Mesenchymal stem cell (in vitro differentiated cells and primary cell): ENCODE data around the gene ADAM11.
A peak's percentile ranks its signal among the peaks of the same experiment; 100 is the strongest.

Source experiments
- DNase-seq: peaks from one replicate; pipeline ENCODE4 v3.0.0-alpha.2; 2013
- H2AFZ ChIP-seq: one replicate; pipeline ENCODE4 v1.6.1; 2013; ENCODE audit warnings: low read depth, mild to moderate bottlenecking, control low read depth, inconsistent platforms, low read length, moderate library complexity
- H2AK5ac ChIP-seq: 2 replicates; pipeline ENCODE4 v1.6.1; 2013; ENCODE audit warnings: low read length, moderate library complexity, mild to moderate bottlenecking, inconsistent platforms; ENCODE audit not compliant: severe bottlenecking
- H2BK120ac ChIP-seq: one replicate; pipeline ENCODE4 v1.6.1; 2013; ENCODE audit warnings: low read depth, mild to moderate bottlenecking, inconsistent platforms, low read length, moderate library complexity
- H2BK12ac ChIP-seq, 2 experiments: one replicate each; pipeline ENCODE4 v1.6.1; 2013; ENCODE audit warnings: inconsistent platforms in 2 of 2, low read length in 2 of 2, mild to moderate bottlenecking in 2 of 2, moderate library complexity in 2 of 2, control low read depth in 1 of 2
- H2BK15ac ChIP-seq: one replicate; pipeline ENCODE4 v1.6.1; 2013; ENCODE audit warnings: mild to moderate bottlenecking, low read depth, inconsistent platforms; ENCODE audit not compliant: poor library complexity, severe bottlenecking
- H2BK5ac ChIP-seq: 2 replicates; pipeline ENCODE4 v1.6.1; 2013; ENCODE audit warnings: low read depth, mild to moderate bottlenecking, low read length, control low read depth, inconsistent platforms; ENCODE audit not compliant: poor library complexity, severe bottlenecking
- H3K14ac ChIP-seq, 2 experiments: one replicate each; pipeline ENCODE4 v1.6.1; 2013; ENCODE audit warnings: inconsistent platforms in 2 of 2, low read length in 2 of 2, control low read depth in 1 of 2, mild to moderate bottlenecking in 1 of 2, moderate library complexity in 1 of 2
- H3K18ac ChIP-seq, 2 experiments: one replicate each; pipeline ENCODE4 v1.6.1; 2013; ENCODE audit warnings: inconsistent platforms in 2 of 2, low read length in 2 of 2, control low read depth in 1 of 2, low read depth in 1 of 2, mild to moderate bottlenecking in 1 of 2
- H3K23ac ChIP-seq, 2 experiments: one replicate each; pipeline ENCODE4 v1.6.1; 2013; ENCODE audit warnings: inconsistent platforms in 2 of 2, low read length in 2 of 2, mild to moderate bottlenecking in 2 of 2, moderate library complexity in 2 of 2, control low read depth in 1 of 2
- H3K27ac ChIP-seq: 2 replicates; pipeline ENCODE4 v1.5.1; 2013; ENCODE audit warnings: mild to moderate bottlenecking, moderate library complexity, low read length, control low read depth, inconsistent platforms; ENCODE audit not compliant: poor library complexity, severe bottlenecking
- H3K27me3 ChIP-seq, 2 experiments: 2 replicates each; pipeline versions ENCODE4 v1.6.1 to v1.7.0; 2013; ENCODE audit warnings: low read length in 2 of 2, mild to moderate bottlenecking in 2 of 2, moderate library complexity in 2 of 2, control low read depth in 1 of 2, inconsistent platforms in 1 of 2; ENCODE audit not compliant: control insufficient read depth in 1 of 2, insufficient read depth in 1 of 2
- H3K36me3 ChIP-seq, 2 experiments: 2 replicates each; pipeline versions ENCODE4 v1.6.1 to v1.7.0; 2013; ENCODE audit warnings: low read length in 2 of 2, control low read depth in 1 of 2, inconsistent platforms in 1 of 2, low read depth in 1 of 2, mild to moderate bottlenecking in 1 of 2; ENCODE audit not compliant: insufficient read depth in 2 of 2, control insufficient read depth in 1 of 2
- H3K4ac ChIP-seq, 2 experiments: one replicate each; pipeline ENCODE4 v1.6.1; 2013; ENCODE audit warnings: inconsistent platforms in 2 of 2, low read length in 2 of 2, mild to moderate bottlenecking in 2 of 2, moderate library complexity in 2 of 2, control low read depth in 1 of 2, low read depth in 1 of 2
- H3K4me1 ChIP-seq: 2 replicates; pipeline ENCODE4 v1.6.1; 2013; ENCODE audit warnings: low read depth, low read length, control low read depth; ENCODE audit not compliant: control insufficient read depth, insufficient read depth
- H3K4me2 ChIP-seq: 2 replicates; pipeline ENCODE4 v1.6.1; 2013; ENCODE audit warnings: low read length, mild to moderate bottlenecking, inconsistent platforms; ENCODE audit not compliant: poor library complexity, severe bottlenecking
- H3K4me3 ChIP-seq, 2 experiments: 2 replicates each; pipeline versions ENCODE4 v1.5.1 to v1.7.0; 2013; ENCODE audit warnings: low read length in 2 of 2, mild to moderate bottlenecking in 2 of 2, control low read depth in 1 of 2, low read depth in 1 of 2; ENCODE audit not compliant: insufficient read depth in 1 of 2
- H3K79me1 ChIP-seq: replicated peaks from 2 replicates; pipeline ENCODE4 v1.6.1; 2013; ENCODE audit warnings: mild to moderate bottlenecking, control low read depth, low read length, inconsistent platforms; ENCODE audit not compliant: poor library complexity, severe bottlenecking
- H3K9ac ChIP-seq: 2 replicates; pipeline ENCODE4 v1.7.0; 2013; ENCODE audit warnings: mild to moderate bottlenecking, low read length, moderate library complexity
- H3K9me3 ChIP-seq: 2 replicates; pipeline ENCODE4 v1.7.0; 2013; ENCODE audit warnings: mild to moderate bottlenecking, low read length; ENCODE audit not compliant: control insufficient read depth
- H4K8ac ChIP-seq: one replicate; pipeline ENCODE4 v1.6.1; 2013; ENCODE audit warnings: inconsistent platforms, mild to moderate bottlenecking, low read length, moderate library complexity
- H4K91ac ChIP-seq: one replicate; pipeline ENCODE4 v1.6.1; 2013; ENCODE audit warnings: mild to moderate bottlenecking, low read length, inconsistent platforms
- WGBS: methylation state at CpG from one replicate; pipeline ENCODE4 v1.1.7; 2013; ENCODE audit warnings: mixed read lengths; 5-methylcytosine and 5-hydroxymethylcytosine counted together

The ADAM11 gene

DNA sequence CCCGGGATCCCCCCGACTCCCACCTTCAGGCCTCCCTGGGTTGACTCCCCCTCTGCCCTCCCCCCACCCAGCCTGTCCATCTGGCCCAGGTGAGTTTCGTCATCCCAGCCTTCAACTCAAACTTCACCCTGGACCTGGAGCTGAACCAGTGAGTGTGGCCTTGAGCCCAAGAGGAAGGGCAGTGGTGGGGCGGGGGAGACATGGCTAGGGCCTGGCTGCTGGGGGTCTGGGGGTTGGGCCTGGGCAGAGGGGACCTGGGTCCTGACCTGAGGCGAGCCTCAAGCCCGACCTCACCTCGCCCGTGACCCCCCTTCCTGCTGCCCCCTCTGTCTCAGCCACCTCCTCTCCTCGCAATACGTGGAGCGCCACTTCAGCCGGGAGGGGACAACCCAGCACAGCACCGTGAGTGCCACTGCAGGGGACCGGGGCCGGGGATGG is 10.9 kb downstream of the ADAM11 start:
- no peak overlapping the region for H2BK15ac ChIP-seq
- no peak overlapping the region for H4K91ac ChIP-seq
- no peak overlapping the region for H4K8ac ChIP-seq
- DNase-seq, result no peak
- no peak overlapping the region for H2BK12ac ChIP-seq
- no peak overlapping the region for H2BK5ac ChIP-seq
- H3K4me2 ChIP-seq, result no peak overlapping the region
- H3K79me1 ChIP-seq, result no peaks in the 10 kb centered on the region
- no peak overlapping the region for H3K9ac ChIP-seq
- H3K9me3 ChIP-seq, result no peaks in the 10 kb centered on the region
- no peak overlapping the region for H2AK5ac ChIP-seq
- H3K14ac ChIP-seq, result peak overlapping the region in 1 of 2 experiments; percentile 38
- H3K23ac ChIP-seq, result no peak overlapping the region
- peaks cover 34% of the 10 kb centered on the region for H3K4me1 ChIP-seq
- no peak overlapping the region for H3K4me3 ChIP-seq
- WGBS, result 85% methylated on average over 11 of the region's 15 CpGs
- H3K18ac ChIP-seq, result no peak overlapping the region
- H3K36me3 ChIP-seq, result peaks cover 0 to 2% of the 10 kb centered on the region in 2 experiments
- no peak overlapping the region for H3K4ac ChIP-seq
- no peak overlapping the region for H2BK120ac ChIP-seq
- no peak overlapping the region for H3K27ac ChIP-seq
- peaks cover 4 to 55% of the 10 kb centered on the region in 2 experiments for H3K27me3 ChIP-seq
- no peak overlapping the region for H2AFZ ChIP-seq

GRCh38 chr17:44770166-44770925 is 11.6 kb downstream of the ADAM11 start:
- Histone ChIP-seq H2BK12ac (no peak overlapping the region), H2BK120ac (no peak overlapping the region), H3K4ac (no peak overlapping the region), H4K8ac (no peak overlapping the region), H3K4me3 (no peak overlapping the region), H3K27ac (no peak overlapping the region), H3K18ac (no peak overlapping the region), H3K9me3 (no peaks in the 10 kb centered on the region), H2AK5ac (no peak overlapping the region), H3K9ac (no peak overlapping the region), H3K4me2 (no peak overlapping the region), H2AFZ (no peak overlapping the region), H3K4me1 (peaks cover 39% of the 10 kb centered on the region), H3K79me1 (no peaks in the 10 kb centered on the region), H2BK5ac (no peak overlapping the region), H3K23ac (no peak overlapping the region), H3K36me3 (peaks cover 0 to 5% of the 10 kb centered on the region in 2 experiments), H3K14ac (peak overlapping the region in 1 of 2 experiments; percentile 62), H3K27me3 (peaks cover 4 to 53% of the 10 kb centered on the region in 2 experiments), H4K91ac (no peak overlapping the region), H2BK15ac (no peak overlapping the region)
- DNase-seq, result peak; percentile 24
- WGBS, result 78% methylated on average over 9 of the region's 11 CpGs

- H2BK15ac ChIP-seq, result no peak overlapping the region
- H3K14ac ChIP-seq, result no peak overlapping the region
- no peak overlapping the region for H2AK5ac ChIP-seq
- 72% methylated on average over 16 of the region's 21 CpGs for WGBS
- peaks cover 0 to 7% of the 10 kb centered on the region in 2 experiments for H3K36me3 ChIP-seq
- H3K4ac ChIP-seq, result no peak overlapping the region
- DNase-seq, result no peak
- H3K4me2 ChIP-seq, result no peak overlapping the region
- no peaks in the 10 kb centered on the region for H3K79me1 ChIP-seq
- no peaks in the 10 kb centered on the region for H3K9me3 ChIP-seq
- H2BK12ac ChIP-seq, result no peak overlapping the region
- H3K4me3 ChIP-seq, result no peak overlapping the region
- no peak overlapping the region for H4K91ac ChIP-seq
- H3K18ac ChIP-seq, result no peak overlapping the region
- H2AFZ ChIP-seq, result no peak overlapping the region
- peaks cover 4 to 55% of the 10 kb centered on the region in 2 experiments for H3K27me3 ChIP-seq
- H3K23ac ChIP-seq, result no peak overlapping the region
- no peak overlapping the region for H2BK5ac ChIP-seq
- no peak overlapping the region for H3K9ac ChIP-seq
- H3K27ac ChIP-seq, result no peak overlapping the region
- H2BK120ac ChIP-seq, result no peak overlapping the region
- H3K4me1 ChIP-seq, result peaks cover 41% of the 10 kb centered on the region
- H4K8ac ChIP-seq, result no peak overlapping the region
These were observed 13.7 kb downstream of the ADAM11 start for GRCh38 chr17:44772308-44773045.

GRCh38 chr17:44773140-44773539 is 14.4 kb downstream of the ADAM11 start:
- Histone ChIP-seq H3K9me3 (no peaks in the 10 kb centered on the region), H3K18ac (no peak overlapping the region), H3K27me3 (peaks cover 4 to 51% of the 10 kb centered on the region in 2 experiments), H3K79me1 (no peaks in the 10 kb centered on the region), H3K14ac (no peak overlapping the region), H3K4ac (no peak overlapping the region), H2AFZ (no peak overlapping the region), H2AK5ac (no peak overlapping the region), H3K9ac (no peak overlapping the region), H2BK120ac (no peak overlapping the region), H3K23ac (no peak overlapping the region), H2BK15ac (no peak overlapping the region), H4K8ac (no peak overlapping the region), H3K36me3 (peaks cover 0 to 7% of the 10 kb centered on the region in 2 experiments), H3K4me1 (peaks cover 37% of the 10 kb centered on the region), H3K27ac (no peak overlapping the region), H3K4me3 (no peak overlapping the region), H4K91ac (no peak overlapping the region), H2BK5ac (no peak overlapping the region), H2BK12ac (no peak overlapping the region), H3K4me2 (no peak overlapping the region)
- 85% methylated on average over 6 of the region's 6 CpGs for WGBS
- no peak for DNase-seq
